ENCODE data around the gene CD3D. TPM values are rescaled to one million over a fixed set of nuclear protein-coding genes. Genes with fewer than 3 reads are reported as not detected.

CD3D gene
- polyA plus RNA-seq, 1 donor from 2014 or later: not detected

- Histone ChIP-seq H2AFZ (ENCODE audit: low read depth, low read length) (no peak overlapping the region), H3F3A (ENCODE audit: insufficient read depth, low read length, poor library complexity, severe bottlenecking) (no peaks in the 10 kb centered on the region), H3K36me3 (ENCODE audit: insufficient read depth, low read length) (no peaks in the 10 kb centered on the region), H3K4me2 (ENCODE audit: low read length) (no peak overlapping the region), H3K9ac (ENCODE audit: low read length) (no peak overlapping the region), H4K20me1 (ENCODE audit: insufficient read depth) (no peaks in the 10 kb centered on the region), H3K9me3 (ENCODE audit: low read length) (no peaks in the 10 kb centered on the region), H3K9me2 (ENCODE audit: insufficient read depth, low read length) (no peaks in the 10 kb centered on the region), H3K27me3 (ENCODE audit: insufficient read depth, low read depth, low read length) (no peaks in the 10 kb centered on the region), H3K4me3 (ENCODE audit: low read length) (no peak overlapping the region), H3K27ac (ENCODE audit: low read length) (no peak overlapping the region), H3K79me2 (replicated peaks; ENCODE audit: insufficient read depth, low read length) (no peaks in the 10 kb centered on the region)
- TF ChIP-seq TAF1 (IDR thresholded peaks at IDR 0.05; ENCODE audit: low read depth) (no peak), POLR2AphosphoS5 (IDR thresholded peaks at IDR 0.05) (no peak), EZH2 (IDR thresholded peaks at IDR 0.05; ENCODE audit: borderline replicate concordance, insufficient read depth, low read length, poor library complexity, severe bottlenecking) (no peak), EP300 (conservative IDR thresholded peaks at IDR 0.05; ENCODE audit: poor library complexity, severe bottlenecking) (no peak), RAD21 (conservative IDR thresholded peaks at IDR 0.05) (no peak), CTCF (IDR thresholded peaks at IDR 0.05; ENCODE audit: poor library complexity, severe bottlenecking) (no peak), REST (IDR thresholded peaks at IDR 0.05; ENCODE audit: borderline replicate concordance) (no peak), SMC3 (conservative IDR thresholded peaks at IDR 0.05; ENCODE audit: poor library complexity) (no peak), MXI1 (conservative IDR thresholded peaks at IDR 0.05; ENCODE audit: poor library complexity, severe bottlenecking) (no peak)
These were observed 40.8 kb downstream of the CD3D start for GRCh38 chr11:118301600-118302195.

- no peak overlapping the region for H3K4me2 ChIP-seq (ENCODE audit: low read length)
- no peaks in the 10 kb centered on the region for H3F3A ChIP-seq (ENCODE audit: insufficient read depth, low read length, poor library complexity, severe bottlenecking)
- H2AFZ ChIP-seq (ENCODE audit: low read depth, low read length): no peak overlapping the region
- H3K9ac ChIP-seq (ENCODE audit: low read length): no peak overlapping the region
- no peaks in the 10 kb centered on the region for H3K36me3 ChIP-seq (ENCODE audit: insufficient read depth, low read length)
- H3K9me3 ChIP-seq (ENCODE audit: low read length): no peaks in the 10 kb centered on the region
- H3K27ac ChIP-seq (ENCODE audit: low read length): no peak overlapping the region
- no peaks in the 10 kb centered on the region for H3K79me2 ChIP-seq (replicated peaks; ENCODE audit: insufficient read depth, low read length)
- TF ChIP-seq MXI1 (conservative IDR thresholded peaks at IDR 0.05; ENCODE audit: poor library complexity, severe bottlenecking): no peak
- TF ChIP-seq POLR2AphosphoS5 (IDR thresholded peaks at IDR 0.05): no peak
- TF ChIP-seq REST (IDR thresholded peaks at IDR 0.05; ENCODE audit: borderline replicate concordance): no peak
- no peak for TF ChIP-seq EP300 (conservative IDR thresholded peaks at IDR 0.05; ENCODE audit: poor library complexity, severe bottlenecking)
- no peak for TF ChIP-seq EZH2 (IDR thresholded peaks at IDR 0.05; ENCODE audit: borderline replicate concordance, insufficient read depth, low read length, poor library complexity, severe bottlenecking)
- no peak for TF ChIP-seq SMC3 (conservative IDR thresholded peaks at IDR 0.05; ENCODE audit: poor library complexity)
- no peak for TF ChIP-seq TAF1 (IDR thresholded peaks at IDR 0.05; ENCODE audit: low read depth)
- no peak for TF ChIP-seq RAD21 (conservative IDR thresholded peaks at IDR 0.05)
- H3K9me2 ChIP-seq (ENCODE audit: insufficient read depth, low read length): no peaks in the 10 kb centered on the region
- H3K4me3 ChIP-seq (ENCODE audit: low read length): no peak overlapping the region
- H4K20me1 ChIP-seq (ENCODE audit: insufficient read depth): no peaks in the 10 kb centered on the region
- H3K27me3 ChIP-seq (ENCODE audit: insufficient read depth, low read depth, low read length): no peaks in the 10 kb centered on the region
These were observed 46.6 kb downstream of the CD3D start for GRCh38 chr11:118295815-118296454.
